ENCODE measurements around the gene SLC29A2.
A peak's percentile ranks its signal among the peaks of the same experiment; 100 is the strongest.

SLC29A2 gene

DNA sequence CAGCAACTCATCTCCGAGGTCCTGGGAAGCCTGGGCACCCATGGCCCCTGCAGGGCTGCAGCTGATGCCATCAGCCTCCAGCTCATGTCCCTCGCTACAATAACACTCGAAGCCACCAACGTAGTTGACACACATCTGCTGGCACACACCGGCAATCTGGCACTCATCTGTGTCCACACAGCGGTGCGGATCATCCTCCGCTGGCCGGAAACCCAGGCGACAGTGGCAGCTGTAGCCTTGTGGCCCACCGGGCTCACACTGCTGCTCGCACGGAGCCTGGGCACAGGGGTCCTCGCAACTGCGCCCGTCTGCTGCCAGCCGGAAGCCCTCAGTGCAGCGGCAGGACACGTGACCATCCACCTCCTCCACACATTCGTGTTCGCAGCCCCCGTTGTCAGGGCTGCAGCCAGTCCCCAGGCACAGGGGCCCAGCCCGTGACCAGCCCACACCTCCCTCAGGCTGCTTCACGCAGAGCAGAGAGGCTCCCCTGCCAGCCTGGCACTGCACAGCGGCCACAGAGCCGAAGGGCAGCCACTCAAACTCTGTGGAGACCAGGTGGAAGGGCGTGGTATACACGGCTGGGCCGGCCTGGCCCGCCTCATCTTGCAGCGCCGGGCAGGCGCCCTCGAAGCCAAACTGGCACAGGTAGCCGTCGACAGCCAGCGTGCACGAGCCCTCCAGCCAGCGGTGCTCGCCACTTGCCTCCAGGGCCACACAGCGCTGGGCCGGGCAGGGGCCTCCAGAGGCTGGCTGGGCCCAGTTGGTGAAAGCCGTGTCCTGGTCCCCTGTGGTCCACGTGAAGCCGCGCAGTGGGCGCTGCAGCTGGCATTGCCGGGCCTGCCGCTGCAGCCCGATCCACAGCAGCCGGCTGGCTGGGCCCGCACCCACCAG, 55.4 kb downstream of the SLC29A2 start:
- DNase-seq = no peak

DNA sequence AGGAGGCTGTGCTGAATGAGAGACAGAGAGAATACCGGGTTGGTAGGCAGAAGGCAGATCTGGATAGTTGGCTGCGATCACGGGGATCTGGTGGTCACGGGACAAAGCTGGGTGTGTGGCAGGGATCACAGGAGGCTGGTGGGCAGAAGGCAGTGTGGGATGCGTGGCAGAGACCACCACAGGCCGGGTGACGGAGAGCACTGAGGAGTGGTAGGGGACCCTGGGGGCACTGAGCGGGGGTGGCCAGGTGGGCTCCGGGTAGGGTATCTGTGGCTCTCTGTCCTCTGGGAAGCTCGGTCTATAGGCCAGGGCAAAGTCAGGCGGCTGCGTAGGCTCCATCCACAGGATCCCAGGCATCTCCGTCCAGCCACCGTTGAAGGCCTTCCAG, 56.1 kb downstream of the SLC29A2 start:
- no peak for DNase-seq

DNA sequence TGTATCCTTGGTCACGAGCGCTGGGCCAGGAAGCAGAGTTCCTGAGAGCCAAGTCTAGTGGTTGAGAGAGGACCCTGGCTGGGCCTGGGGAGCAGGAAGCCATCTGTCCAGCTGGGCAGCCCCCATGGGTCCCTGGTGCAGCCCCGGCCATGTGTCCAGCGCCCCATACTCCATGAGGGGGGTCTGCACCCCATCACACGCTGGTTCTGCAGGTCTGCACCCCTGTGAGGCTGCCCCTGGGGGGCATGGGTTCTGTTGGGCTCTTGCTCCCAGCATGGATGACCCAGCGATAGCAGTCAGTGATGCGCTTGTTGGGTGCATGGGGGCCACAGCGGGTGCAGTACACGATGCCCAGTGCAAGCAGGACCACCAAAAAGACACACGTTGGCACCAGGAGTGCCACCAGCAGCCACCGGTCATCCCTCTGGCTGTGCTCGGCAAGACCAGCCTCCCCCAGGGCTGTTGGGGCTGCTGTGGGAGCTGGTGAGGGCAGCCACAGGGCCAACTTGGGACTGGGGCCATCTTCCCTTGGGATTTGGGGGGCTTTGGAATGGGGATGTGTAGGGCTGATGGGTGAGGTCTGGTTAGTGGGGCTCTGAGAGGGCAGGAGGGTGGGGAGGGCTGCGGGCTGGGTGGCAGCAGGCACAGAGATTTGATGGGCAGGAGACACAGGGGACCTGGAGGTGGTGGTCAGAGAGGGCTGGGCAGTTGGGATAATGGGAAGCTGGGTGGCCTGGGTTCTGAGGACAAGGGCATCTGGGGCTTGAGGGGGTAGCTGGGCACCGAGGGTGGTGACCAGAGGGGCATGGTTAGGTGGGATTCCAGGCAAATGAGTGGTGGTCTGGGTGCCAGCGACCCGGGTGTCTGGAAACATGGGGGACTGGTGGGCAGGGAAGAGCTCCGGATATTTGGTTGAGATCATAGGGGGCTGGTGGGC, 56.7 kb downstream of the SLC29A2 start:
- no peak for DNase-seq

DNA sequence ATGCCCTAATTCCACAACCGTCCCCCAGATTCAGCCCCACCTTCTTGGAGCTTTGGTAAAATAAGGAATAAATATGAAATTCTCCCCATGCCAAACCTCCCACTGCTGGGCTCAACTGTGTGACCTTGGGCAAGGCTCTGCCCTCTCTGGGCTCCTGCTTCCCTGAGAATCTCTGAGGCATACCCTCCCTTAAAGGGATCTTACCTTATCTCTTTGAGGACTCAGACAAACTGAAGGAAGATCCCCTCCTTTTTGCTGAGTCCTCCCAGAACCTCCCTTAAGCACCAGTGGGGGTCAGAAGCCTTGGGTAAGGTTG, 57.4 kb downstream of the SLC29A2 start:
- no peak for DNase-seq

DNA sequence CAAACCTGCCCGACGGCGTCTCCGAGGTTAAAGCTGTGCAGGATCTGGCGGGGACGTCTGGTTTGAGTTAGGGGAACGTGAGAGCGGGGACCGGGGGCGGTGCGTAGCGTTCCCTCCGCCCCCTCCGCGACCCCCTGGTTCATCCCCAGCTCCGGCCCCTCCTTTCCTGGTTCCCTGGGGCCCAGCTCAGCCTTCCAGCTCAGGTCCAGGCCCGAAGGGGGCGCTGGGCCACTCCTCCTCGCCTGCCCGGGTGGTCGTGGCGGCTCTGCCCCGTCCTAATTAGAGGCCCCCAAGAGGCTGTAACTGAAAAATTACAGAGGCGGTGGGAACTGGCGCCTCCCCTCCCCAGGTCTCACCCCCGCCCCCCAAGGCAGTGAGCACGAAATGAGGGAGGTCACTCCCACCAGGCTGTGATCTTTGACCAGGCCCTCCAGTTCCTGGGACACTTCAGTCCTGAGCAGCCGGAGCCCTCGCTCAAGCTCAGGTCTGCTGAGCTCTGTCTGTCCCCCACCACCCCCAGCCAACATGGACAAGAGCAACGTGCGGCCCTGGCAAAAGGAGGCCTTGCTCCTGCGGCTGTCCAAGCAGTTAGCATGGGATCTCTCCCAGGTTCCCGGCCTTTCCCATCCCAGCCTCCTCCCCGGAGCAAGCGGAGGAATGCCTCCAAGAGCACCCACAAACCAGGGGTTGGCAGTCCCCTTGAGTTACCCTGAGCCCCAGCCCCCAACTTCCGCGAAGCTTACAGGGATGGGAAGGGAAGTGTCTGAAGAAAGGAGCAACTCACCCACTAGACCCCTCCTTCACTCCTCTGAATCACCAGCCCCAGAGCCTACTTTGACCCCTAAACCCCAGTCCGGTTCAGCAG, 58.0 kb downstream of the SLC29A2 start:
- DNase-seq = no peak

DNA sequence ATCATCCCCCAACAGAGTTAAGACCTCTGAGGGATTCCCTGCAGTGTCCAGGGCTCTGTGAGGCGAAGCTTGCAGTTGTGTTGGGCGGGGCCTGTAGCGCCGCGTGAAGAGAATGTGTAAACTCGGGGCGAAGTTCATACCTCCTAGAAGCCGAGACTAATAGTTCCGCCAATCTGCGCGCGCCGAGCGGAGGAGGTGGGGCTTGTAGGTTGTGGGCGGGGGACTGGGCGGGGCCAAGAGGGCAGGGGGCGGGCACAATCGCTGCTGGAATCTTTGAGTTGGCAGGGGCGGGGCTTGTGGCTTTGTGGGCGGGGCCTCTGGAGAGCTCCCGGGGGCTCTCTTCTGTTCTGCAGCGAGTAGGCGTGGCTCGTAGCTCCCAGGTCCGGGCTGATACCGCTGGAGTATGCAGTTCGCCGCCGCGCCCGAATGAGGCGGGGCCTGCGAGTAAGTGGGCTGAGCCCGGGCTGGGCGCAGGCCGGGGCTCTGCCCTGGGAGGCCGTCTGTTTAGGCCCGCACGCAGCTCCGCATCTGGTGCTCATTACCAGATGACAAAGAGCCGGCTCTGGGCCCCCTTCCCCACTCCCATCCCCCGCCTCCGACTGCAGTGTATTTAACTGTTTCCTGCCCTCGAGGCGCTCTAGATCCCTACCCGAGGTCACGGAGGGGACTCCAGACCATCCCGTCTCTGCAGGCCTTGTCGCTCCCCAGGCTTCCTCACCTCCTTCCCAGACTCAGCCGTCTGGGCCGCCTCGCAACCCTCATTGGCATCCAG, 58.8 kb downstream of the SLC29A2 start:
- DNase-seq = peak; percentile 95 to 97
